ENCODE data around the gene ETV3.

Gene ETV3

DNA sequence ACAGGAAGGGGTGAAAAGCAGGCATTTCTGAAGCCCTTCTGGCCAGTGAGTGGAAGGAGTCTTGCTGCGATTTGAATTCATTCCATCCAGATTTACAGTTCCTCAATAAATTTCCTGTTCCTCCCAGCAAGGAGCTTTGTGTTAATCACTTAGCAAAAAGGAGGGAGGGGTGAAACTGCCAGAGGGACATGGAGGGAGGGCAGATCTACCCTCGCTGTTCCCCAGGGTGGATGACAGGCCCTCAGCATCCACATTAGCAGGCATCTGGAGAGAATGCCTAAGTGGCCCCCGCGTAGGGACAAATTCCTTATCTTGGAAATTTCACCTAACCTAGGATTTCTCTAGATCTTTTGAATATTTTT lies 1.2 kb downstream of the ETV3 start:
- no peak for DNase-seq

DNA sequence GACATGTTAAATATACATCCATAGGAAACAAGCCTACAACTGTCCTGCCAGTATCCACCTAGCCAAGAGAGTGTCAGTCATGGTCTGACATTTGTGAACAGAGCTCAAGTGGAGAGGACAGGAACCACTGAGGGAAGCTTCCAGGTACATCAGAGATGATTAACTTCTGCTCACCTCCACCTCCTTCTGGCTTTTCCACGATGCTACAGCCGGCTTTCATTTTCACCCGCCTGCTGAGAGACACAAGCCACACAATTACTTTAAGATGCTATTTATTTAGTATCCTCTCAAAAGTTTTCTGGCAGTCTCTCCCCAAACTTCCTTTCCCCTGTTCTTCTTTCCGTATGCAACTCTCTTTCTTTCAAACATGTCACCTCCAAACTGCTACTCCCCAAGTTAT lies 2.1 kb downstream of the ETV3 start:
- no peak for DNase-seq

DNA sequence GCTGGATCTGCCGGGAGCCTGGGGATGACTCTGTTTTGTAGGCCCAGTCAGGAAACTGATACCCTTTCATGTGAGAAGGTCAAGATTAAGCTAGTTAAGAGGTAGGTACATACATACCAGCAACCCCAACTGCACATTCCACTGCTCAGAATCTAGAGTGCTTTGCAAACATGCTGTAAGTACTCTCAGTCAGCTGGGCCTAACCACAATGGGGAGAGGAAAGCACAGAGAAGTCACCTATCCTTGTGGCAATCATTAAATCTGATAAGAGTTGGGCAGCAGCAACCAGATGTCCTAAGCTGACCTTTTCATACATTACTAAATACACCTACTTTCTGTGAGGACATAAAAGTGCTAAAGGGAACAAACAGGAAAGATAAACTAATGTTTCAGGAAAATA lies 2.5 kb downstream of the ETV3 start:
- DNase-seq, result no peak

DNA sequence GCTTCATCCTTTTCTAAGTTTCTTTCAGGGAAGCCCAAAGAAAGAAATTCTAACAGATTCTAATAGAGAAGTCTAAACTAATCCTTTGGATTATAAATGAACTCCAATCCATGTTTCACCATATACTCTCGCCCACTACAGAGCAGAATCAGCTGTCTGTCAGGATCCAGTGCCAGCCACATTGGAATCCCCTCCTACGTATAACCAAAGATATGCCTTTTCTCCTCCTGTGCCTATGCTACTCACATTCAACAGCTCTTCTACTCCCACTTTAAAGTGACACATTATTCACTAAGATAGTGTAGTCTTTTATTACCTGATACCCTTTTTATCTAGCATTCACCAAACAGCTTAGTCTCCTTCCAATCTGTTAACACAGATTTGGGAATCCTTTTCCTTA lies 3.1 kb downstream of the ETV3 start:
- DNase-seq, result no peak

DNA sequence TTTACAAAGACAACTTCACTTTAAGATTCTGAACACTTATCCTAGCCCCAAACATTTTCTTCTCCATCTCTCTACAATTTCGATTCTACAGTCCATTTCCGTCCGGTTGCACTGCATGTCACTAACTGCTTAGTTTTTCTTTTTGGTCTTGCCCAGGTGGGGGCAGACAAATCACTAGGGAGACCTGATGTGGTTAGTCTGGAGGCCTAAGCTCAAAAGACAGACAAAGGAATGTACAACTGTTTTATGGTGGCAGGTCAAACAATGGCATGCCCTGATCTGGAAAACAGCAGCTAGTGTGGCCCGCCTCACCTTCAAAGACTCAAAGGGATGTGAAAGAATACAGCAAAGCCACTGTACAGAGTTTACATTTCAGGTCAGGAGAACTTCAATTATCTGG lies 3.8 kb downstream of the ETV3 start:
- no peak for DNase-seq

DNA sequence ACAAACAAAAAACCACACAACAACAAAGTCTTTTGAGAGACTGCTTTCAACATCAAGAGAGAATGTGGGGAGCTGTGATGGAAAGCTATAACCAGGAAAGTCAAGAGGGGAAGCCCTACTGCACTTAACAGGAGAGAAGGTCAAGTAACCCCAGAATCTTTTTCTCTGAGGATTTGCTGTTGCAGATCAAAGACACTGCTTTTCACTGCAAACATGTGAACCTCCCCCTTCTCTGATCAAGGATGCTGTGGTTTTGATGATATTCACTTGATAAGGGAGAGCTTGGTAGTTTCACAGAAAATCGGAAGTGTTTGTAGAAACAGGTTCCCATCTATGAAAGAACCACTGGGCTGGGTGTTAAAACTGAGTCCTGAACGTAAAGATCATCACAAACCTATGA lies 4.8 kb downstream of the ETV3 start:
- no peak for DNase-seq

DNA sequence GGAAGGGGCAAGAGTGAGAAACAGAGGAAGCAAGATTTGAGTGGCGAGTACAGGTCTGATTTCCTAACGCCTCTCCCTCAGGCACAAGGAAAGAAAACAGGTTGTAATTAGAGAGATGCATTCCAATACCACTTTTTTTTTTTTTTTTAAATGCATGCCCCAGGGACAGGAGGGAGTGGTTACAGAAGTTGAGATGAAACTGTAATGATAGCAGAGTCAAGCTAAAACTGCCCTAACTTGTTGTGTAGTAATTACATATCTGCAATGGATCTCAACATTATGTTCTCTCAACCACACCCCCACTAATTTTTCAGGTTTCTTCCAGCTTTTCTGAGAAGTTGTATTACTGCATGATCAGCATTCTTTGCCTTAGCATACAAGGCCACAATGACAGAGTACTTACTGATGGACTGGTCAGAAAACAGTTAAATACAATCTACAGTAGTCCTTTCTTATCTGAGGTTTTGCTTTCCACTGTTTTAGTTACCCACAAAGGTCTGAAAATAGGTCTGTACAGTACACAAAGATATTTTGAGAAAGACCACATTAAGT lies 5.5 kb downstream of the ETV3 start:
- no peak for DNase-seq

DNA sequence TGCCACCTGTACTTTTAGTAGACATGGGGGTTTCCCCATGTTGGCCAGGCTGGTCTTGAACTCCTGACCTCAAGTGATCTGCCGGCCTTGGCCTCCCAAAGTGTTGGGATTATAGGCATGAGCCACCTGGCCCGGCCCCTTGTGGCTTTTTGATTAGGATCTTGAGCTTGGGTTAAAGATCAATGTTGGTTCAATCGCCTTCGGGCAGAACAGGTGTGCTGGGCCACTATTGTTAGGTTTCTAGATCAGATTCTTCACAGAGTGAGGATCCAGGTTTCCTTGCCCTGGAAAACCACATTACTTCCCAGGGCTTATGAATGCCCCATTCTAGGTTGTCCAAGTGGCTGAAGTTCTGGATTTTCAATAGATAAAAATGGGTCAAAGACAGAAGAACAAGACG lies 6.1 kb downstream of the ETV3 start:
- no peak for DNase-seq

DNA sequence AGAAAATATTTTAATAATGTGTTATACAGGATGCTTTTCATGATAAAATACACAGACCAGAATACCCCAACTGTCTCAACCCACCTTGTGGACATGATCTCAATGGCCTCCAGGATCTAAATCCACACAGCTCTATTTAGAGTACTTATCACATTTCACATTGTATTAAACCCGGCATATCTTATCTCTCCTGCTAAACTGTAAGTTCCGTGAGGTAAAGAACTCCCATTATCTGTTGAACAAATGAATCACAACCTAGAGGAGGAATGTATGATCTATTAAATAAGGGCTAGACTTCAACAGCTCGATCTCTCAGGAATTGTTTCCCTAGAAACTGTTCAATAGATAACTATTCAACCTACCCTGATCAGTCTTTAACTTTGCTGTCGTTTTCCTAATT lies 6.9 kb downstream of the ETV3 start:
- no peak for DNase-seq

DNA sequence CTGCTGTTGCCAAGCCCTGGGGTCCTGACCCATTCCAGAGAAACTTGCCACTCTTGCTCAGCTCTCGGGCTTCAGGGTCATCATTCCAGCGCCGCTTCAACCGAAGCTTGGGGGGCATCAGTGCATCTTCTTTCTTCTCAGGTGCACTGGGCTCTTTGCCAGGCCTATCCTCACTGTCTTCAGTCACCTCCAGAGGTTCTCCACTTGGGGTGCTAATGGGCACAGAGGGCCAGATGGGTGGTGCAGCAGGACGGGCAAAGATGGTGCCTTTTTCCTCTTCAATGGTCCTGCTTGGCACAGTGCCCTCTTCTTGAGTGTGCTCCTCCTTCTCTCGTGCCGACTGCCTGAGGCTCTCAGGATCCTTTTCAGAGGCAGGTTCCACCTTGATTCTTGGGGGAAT lies 13.3 kb downstream of the ETV3 start:
- no peak for DNase-seq

DNA sequence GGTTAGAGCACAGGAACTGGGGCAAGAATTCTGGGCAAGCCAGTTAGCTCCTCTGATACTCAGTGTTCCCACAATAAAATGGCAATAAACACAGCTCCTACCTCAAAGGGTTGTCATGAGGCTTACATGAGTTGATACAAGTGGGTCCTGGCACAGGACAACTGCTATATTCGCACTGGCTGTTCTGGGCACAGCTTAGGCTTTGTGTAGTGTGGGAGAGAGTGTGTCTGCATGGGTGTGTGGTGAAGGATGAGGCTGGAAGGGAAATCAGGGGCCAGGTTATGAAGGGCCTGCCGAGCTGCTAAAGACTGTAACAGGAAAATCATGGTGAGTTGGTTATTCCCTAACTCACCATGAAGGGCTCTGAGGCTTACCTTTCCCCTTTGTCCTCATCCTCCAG lies 18.7 kb downstream of the ETV3 start:
- no peak for DNase-seq

DNA sequence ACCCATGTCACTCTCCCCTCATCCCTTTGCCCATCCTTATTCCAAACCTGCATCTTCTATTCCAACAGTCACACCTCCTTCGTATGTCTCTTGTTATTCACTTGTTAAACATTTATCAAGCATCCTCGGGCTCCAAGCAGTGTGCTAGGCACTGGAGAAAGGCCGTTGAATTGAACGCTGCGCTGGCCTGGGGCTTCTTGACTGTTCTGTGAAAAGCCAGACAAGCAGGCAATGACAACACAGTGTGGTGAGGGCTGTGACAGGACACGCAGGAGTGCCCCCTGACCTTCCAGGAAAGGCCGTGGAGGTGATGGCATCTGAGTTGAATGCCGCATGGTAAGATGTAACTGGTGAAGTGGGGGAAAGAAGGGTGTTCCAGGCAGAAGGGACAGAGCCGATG lies 19.2 kb downstream of the ETV3 start:
- no peak for DNase-seq

DNA sequence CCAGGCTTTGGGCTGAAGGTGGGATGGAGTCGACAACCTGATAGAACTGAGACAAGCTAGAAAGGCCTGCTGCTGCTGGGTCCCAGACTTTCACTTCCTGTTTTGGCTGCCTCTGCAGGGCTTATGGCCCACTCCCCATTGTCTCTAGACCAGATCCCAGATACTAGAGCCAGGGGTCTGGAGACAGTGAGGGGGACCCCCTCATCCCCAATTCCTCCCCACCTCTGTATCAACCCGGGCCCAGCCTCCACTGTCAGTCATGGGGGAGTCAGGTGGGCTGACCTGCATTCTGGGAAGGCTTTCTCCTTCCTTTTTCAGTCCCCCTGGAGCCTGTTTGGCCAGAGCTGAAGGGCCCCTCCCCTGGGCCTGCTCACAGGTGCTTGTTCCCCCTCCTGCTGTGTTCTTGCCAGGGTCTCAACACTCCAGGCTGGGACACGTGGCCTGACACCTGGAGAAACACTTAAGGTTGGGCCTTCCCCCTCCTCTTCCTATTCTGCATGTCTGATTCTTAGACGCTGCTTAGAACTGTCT lies 20.6 kb downstream of the ETV3 start:
- DNase-seq, result no peak

DNA sequence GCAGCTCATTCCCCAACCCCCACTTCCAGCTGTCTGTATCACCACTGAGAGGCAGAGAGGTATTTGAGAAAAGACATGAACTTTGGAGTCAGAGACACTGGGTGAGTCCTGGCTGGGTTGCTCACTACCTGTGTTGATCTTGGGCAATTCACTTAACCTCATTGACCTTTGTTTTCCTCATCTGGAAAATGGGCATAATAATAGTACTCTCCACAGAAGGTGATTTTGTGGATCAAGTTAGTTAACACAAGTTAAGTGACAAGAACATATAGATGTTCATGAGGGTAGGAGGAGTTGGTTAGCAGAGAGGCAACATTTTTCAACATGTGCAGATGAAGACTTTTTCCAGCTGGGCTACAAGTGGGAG lies 21.5 kb downstream of the ETV3 start:
- no peak for DNase-seq

DNA sequence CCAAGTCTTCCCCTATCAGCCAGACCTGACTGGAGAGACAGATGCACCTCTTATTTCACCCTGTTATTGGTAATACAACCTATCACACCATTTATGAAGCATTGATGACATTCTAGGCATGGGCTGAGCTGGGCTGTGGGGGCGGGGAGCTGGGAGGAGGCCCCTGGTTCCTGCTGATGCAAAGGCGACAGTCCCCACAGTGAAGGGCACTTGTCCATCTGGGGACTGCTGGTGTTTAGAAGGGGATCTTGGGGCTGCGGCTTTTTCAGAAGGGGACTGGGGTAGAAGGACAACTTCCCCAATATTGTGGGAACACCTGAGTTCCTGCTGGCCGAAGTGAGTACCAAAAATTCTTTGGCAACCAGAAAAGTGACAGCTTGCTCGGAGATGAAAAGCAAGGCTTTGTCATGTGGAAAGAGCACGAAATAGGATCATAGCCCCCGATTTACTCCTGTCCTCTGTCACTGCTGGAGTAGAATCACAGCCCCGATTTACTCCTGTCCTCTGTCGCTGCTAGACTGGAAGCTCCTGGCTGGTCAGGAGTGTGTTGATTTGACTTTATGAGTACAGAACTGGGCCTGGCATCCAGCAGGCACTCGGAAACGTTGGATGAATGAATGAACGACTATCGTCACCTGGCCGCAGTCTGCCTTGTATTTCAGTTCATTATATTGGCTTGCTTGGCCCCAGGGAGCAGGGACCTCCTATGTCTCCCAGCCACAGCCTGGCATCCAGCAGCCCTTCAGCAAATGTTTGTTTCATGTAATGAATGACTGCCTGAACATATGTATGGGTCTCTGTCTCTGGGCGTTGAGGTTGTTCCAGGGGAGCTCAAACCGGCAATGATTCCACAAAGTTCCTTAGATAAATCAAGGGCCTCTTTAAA lies 22.1 kb downstream of the ETV3 start:
- no peak for DNase-seq

DNA sequence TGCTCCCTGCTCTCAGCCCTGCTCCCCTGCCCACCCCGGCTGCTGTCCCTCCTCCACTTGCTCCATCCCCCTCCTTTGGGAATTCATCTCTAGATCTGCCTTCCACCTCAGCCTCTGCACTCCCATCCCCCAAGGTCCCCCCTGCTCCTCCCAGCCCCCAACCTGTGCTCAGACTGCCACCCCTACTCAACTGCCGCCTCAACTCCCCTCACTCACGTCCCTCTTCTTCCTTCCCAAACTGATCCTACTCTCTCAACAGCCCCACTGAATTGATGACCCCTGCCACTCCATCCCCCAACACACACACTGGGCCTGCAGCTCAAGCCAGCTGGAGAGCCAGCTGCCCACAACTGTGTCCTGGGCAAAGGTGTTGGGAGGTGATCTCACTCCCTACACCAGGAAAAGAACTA lies 22.8 kb downstream of the ETV3 start:
- no peak for DNase-seq

DNA sequence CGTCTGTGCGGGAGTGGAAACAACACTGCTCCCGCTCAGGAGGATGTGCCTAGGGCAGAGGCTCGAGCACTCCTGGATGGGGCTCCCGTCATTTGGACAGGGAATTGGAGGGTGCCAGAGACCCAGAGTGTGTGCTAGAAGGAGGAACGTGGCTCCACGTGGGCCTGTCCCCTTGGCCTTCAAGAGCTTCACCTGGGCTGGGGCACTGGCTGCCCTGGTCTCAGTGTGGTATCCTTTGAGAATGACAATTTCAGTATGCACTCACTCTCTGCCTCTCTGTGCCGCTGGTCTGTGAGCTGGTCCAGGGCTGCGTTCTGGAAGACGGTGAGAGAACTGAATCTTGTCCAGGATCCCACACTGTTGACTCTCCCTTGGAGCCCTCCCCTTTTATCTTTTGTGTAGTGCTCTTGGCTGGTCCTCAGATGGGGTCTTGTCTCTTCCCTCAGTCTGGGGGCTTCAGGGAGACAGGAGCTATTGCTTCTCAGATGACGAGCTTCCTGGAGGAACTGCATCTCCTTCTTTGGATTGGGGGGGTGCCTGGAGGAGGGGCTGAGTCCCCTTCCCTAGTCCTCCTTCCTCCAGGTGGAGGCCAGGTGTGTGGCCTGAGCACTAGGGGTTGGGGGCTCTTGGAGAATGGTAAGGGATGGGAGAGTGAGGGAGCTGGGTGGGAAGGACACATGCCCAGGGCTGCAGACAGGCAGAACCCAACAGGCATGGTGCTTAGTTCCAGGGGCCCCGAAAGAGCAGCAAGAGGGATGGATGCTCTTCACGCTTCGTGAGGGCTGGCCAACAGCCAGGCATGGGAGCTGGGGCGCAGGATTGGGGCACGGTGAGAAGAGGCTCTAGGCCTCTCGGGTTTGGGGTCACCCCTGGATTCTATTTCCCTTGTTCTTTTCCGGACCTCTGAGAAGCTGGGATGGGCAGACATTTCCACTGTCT lies 23.7 kb downstream of the ETV3 start:
- DNase-seq, result no peak

DNA sequence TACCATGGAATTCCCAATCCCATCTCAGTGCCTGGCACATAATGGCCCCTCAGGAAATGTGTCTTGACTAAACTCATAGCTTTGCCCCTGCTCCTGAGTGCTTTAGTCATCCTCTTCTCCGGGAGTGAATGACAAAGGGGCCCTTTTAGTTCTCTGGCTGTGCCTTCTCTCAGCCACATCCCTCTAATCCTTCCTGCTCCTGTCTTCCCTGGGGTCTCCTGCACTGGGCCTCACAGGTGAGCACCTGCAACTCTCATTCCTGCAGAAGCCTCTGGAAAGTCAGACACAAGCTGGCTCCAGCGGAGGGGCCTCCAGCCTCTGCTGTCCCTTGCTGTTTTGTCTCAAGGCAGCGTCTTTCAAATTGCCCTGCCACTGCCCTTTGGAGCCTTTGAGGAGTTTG lies 24.6 kb downstream of the ETV3 start:
- DNase-seq, result no peak

DNA sequence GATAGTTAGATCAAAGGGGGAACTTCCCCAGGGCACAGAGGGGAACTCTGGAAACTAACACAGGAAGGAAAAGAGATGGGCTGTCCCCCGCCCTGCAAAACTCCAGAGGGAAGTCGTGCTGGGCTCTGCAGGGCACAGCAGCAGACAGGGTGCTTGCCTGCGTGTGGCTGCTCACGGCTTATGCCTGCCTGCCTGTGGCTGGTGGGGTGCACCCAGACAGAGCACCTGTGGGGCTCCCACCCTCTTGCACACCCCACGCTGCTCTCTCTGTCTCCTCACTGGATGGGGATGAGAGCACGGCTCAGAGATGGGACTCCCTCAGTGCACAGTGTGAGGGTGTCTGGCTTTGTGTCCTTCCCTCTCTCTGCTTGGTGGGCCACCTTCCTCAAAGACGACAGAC lies 25.1 kb downstream of the ETV3 start:
- no peak for DNase-seq

DNA sequence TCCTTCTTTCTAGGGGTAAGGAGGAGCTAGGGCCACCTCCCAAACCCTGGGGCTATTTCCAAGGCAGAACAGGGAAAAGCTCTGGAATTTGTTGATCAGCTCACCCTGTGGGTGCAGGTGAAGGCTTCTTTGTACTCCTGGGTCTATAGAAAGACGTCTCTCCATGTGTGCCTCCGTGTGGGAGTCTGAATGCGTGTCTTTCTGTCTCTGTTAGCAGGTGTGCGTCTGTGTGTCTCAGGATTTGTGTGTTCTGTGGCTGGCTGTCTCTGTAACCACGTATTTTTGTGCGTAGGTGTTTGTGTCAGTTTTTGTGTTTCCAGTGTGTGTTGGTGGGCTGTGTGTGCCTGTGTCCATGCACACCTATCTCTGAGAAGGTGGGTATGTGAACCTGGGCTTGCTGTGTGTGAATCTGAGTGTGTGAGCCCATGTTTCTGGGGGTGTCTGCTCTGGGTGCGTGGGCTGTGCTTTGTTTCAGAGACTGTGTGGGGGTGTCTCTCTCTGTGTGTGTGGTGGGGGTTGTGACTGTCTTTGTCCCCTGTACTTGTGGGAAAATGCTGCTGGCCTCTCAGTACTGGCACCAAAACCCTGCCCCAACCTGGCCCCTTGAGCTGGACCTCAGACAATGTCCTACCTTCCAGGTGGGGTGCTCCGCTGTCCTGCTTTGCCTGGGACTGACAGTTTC lies 25.9 kb downstream of the ETV3 start:
- DNase-seq, result no peak

DNA sequence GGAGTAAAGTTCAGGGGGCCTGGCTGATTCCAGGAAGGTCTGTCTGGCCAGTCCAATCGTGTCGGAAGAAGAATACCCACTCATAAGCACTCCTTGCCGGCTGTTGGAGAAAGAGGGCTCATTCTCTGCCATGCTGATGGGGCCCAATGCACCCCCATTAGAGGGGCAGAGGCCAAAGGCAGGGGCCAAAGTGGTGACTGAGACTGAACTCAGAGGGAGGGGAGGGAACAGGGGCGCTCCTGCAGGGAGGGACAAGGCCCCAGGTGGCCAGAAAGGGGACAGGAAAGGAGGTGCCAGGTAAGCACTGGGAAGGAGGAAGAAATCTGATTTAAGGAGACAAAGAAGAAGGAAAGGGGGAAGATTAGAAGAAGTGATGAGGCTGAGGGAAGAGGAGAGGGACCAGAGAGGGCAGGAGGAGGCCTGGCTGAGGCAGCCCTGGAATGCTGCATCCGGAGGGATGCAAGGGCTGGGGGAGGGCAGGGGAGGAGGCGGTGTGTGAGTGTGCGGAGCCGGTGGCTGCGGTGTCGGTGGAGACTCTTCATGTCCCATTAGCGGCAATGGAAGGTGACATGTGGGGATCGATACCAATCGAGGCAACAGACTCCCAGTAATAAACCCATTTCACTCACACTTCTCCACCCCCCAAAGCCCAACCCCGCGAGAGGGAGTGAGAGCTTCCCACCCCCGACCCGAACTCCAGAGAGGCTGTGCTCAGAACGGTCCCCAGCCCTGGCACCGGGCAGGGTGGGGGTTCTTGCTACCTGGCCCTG lies 26.6 kb downstream of the ETV3 start:
- no peak for DNase-seq

DNA sequence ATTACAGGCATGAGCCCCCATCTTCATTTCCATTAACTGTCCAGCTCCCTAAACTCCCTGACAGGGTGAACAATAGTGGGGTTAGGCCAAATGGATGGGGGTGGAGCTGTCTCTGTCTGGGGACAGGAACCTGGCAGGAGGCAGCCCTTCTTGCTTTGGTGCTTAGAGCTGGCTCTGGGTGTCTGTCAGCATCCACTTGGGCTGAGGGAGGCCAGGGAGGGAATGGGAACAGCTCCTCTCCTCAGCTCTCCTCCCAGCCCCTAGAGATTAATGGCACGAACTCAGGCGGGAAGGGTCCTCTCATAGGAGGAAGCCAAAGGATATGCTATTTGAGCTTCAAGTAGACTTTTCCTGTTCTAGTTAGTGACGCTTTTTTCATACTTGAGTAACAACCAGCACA lies 27.5 kb downstream of the ETV3 start:
- no peak for DNase-seq

Data from activated effector memory CD4-positive, alpha-beta T cell treated with anti-CD3 and anti-CD28 coated beads, Interleukin-2, amount 50 U/mL, for 16 hours (primary cell).